PC-3 (cell line): ENCODE measurements around the gene TNFAIP3. TPM values are rescaled to one million over a fixed set of nuclear protein-coding genes. Genes with fewer than 3 reads are reported as not detected.

ENCODE experiments used
- ATAC-seq: fragments of 200-7000 bp; cut with Tn5 transposase; 2 replicates; pipeline ENCODE4 v1.9.1; 2020; ENCODE audit warnings: mild to moderate bottlenecking, moderate library complexity
- BruUV-seq: library from RNA; stranded (reverse); fragments of 400-500 nt; replicated peaks from 2 replicates; lab custom pipeline; 2021; lab: Mats Ljungman, UMichigan
- CTCF ChIA-PET: fragments of 300-600 bp; sonication (Branson Sonifier 250); formaldehyde crosslinking; loops from one replicate; lab custom pipeline; 2022; ENCODE audit warnings: antibody characterized with exemption; lab: Charles Lee
- POLR2A ChIA-PET: fragments of 300-600 bp; sonication (Branson Sonifier 250); formaldehyde crosslinking; loops from one replicate; lab custom pipeline; 2022; ENCODE audit warnings: antibody characterized with exemption; ENCODE audit not compliant: unreplicated experiment; lab: Charles Lee
- DNase-seq: peaks from one replicate; pipeline ENCODE4 v3.0.0-alpha.2; 2015
- H2AFZ ChIP-seq: fragments of 300-600 bp; sonication (generic); 2 replicates; pipeline ENCODE4 v1.6.0; 2016; ENCODE audit warnings: antibody characterized with exemption, low read length
- H3F3A ChIP-seq: fragments of 300-600 bp; sonication (generic); one replicate; pipeline ENCODE4 v1.6.0; 2017; ENCODE audit warnings: antibody characterized with exemption, low read length, control low read depth, mild to moderate bottlenecking; ENCODE audit not compliant: unreplicated experiment
- H3K27ac ChIP-seq: fragments of 300-600 bp; sonication (generic); 2 replicates; pipeline ENCODE4 v1.5.1; 2016; ENCODE audit warnings: mild to moderate bottlenecking, low read length
- H3K27me3 ChIP-seq: fragments of 300-600 bp; sonication (generic); 2 replicates; pipeline ENCODE4 v1.6.1; 2016; ENCODE audit warnings: low read length, mixed read lengths
- H3K36me3 ChIP-seq: fragments of 300-600 bp; sonication (generic); 2 replicates; pipeline ENCODE4 v1.6.1; 2016; ENCODE audit warnings: low read depth, mixed run types, low read length, mixed read lengths
- H3K4me1 ChIP-seq: fragments of 300-600 bp; sonication (generic); 2 replicates; pipeline ENCODE4 v1.5.1; 2016; ENCODE audit warnings: low read length; ENCODE audit not compliant: insufficient read depth
- H3K4me2 ChIP-seq: fragments of 300-600 bp; sonication (generic); 2 replicates; pipeline ENCODE4 v1.6.0; 2016; ENCODE audit warnings: low read length
- H3K4me3 ChIP-seq: fragments of 300-600 bp; sonication (generic); 2 replicates; pipeline ENCODE4 v1.5.1; 2016; ENCODE audit warnings: mild to moderate bottlenecking, low read length, mixed read lengths
- H3K79me2 ChIP-seq: fragments of 300-600 bp; sonication (generic); 2 replicates; pipeline ENCODE4 v1.6.1; 2017; ENCODE audit warnings: low read length, mixed read lengths
- H3K9ac ChIP-seq: fragments of 300-600 bp; sonication (generic); 2 replicates; pipeline ENCODE4 v1.6.0; 2016; ENCODE audit warnings: mild to moderate bottlenecking, low read length
- H3K9me2 ChIP-seq: fragments of 300-600 bp; sonication (generic); replicated peaks from 2 replicates; pipeline ENCODE4 v1.6.1; 2016; ENCODE audit warnings: mixed run types, low read length, mixed read lengths
- H3K9me3 ChIP-seq: fragments of 300-600 bp; sonication (generic); 2 replicates; pipeline ENCODE4 v1.6.1; 2016; ENCODE audit warnings: low read length, mixed read lengths
- H4K20me1 ChIP-seq: fragments of 300-600 bp; sonication (generic); 2 replicates; pipeline ENCODE4 v1.6.1; 2016; ENCODE audit warnings: low read length, mixed read lengths
- CTCF ChIP-seq: fragments of 300-600 bp; sonication (generic); conservative IDR thresholded peaks from 2 replicates; pipeline ENCODE4 v1.5.1; 2017; ENCODE audit warnings: antibody characterized with exemption, low read depth, mild to moderate bottlenecking, low read length
- EZH2 ChIP-seq: fragments of 300-600 bp; sonication (generic); IDR thresholded peaks from one replicate; pipeline ENCODE4 v1.6.1; 2017; ENCODE audit warnings: antibody characterized with exemption, mild to moderate bottlenecking, low read length; ENCODE audit not compliant: unreplicated experiment
- EZH2phosphoT487 ChIP-seq: fragments of 300-600 bp; sonication (generic); IDR thresholded peaks from 2 replicates; pipeline ENCODE4 v1.6.1; 2018; ENCODE audit warnings: mild to moderate bottlenecking, antibody characterized with exemption, low read length, borderline replicate concordance
- intact Hi-C: fragments of 100-400 bp; cut with micrococcal nuclease; formaldehyde crosslinking; loops from 2 replicates; pipeline ENCODE4 v1.9.0; 2023
- total RNA-seq: library from RNA; depleted of rRNA; stranded (reverse); fragments of >200 nt; gene quantifications from 2 replicates; pipeline ENCODE4 v1.2.3, GENCODE V29; 2014

The TNFAIP3 gene
- total RNA-seq, 1 experiment from 2014 or later, result 21.9 TPM

- Histone ChIP-seq H3K27me3 (no peaks in the 10 kb centered on the region), H3K4me1 (peaks cover 10% of the 10 kb centered on the region; the same call in 1 of the 2 replicates), H3K27ac (no peak overlapping the region), H2AFZ (no peak overlapping the region), H4K20me1 (no peaks in the 10 kb centered on the region), H3K79me2 (no peaks in the 10 kb centered on the region), H3K9ac (no peak overlapping the region), H3K9me2 (no peaks in the 10 kb centered on the region), H3K4me2 (no peak overlapping the region), H3K9me3 (no peaks in the 10 kb centered on the region), H3K36me3 (no peaks in the 10 kb centered on the region), H3F3A (no peaks in the 10 kb centered on the region), H3K4me3 (no peak overlapping the region)
- DNase-seq (no peak), ATAC-seq (no peak)
- ChIA-PET POLR2A (no interaction called here), CTCF (no interaction called here)
- no TSS peak for BruUV-seq
- intact Hi-C loops, result no loop called here
- TF ChIP-seq EZH2phosphoT487 (no peak), CTCF (no peak), EZH2 (no peak)
Observed at GRCh38 chr6:137821491-137821890, 45.6 kb upstream of the TNFAIP3 start.

- Histone ChIP-seq H4K20me1 (no peaks in the 10 kb centered on the region), H3K27ac (no peak overlapping the region), H3F3A (no peaks in the 10 kb centered on the region), H3K9ac (no peak overlapping the region), H3K9me3 (no peaks in the 10 kb centered on the region), H3K9me2 (no peaks in the 10 kb centered on the region), H3K36me3 (no peaks in the 10 kb centered on the region), H3K4me1 (peaks cover 14% of the 10 kb centered on the region), H3K4me3 (no peak overlapping the region), H3K79me2 (no peaks in the 10 kb centered on the region), H3K4me2 (no peak overlapping the region), H3K27me3 (no peaks in the 10 kb centered on the region), H2AFZ (no peak overlapping the region)
- CTCF ChIA-PET, result no interaction called here
- intact Hi-C loops, result no loop called here
- ATAC-seq (no peak), DNase-seq (no peak)
- POLR2A ChIA-PET, result no interaction called here
- no peak for TF ChIP-seq EZH2
- TF ChIP-seq CTCF, result no peak
- BruUV-seq, result no TSS peak
Observed at GRCh38 chr6:137823826-137824555, 43.1 kb upstream of the TNFAIP3 start.

GRCh38 chr6:137824556-137824879 lies 42.5 kb upstream of the TNFAIP3 start:
- H3K4me1 ChIP-seq, result peaks cover 19% of the 10 kb centered on the region
- CTCF ChIA-PET, result no interaction called here
- H3K9ac ChIP-seq, result no peak overlapping the region
- no TSS peak for BruUV-seq
- H3K9me2 ChIP-seq, result no peaks in the 10 kb centered on the region
- H3K36me3 ChIP-seq, result no peaks in the 10 kb centered on the region
- ATAC-seq (no peak), DNase-seq (no peak)
- intact Hi-C loops, result no loop called here
- H3K27me3 ChIP-seq, result no peaks in the 10 kb centered on the region
- no peak overlapping the region for H3K4me2 ChIP-seq
- POLR2A ChIA-PET, result no interaction called here
- H3F3A ChIP-seq, result no peaks in the 10 kb centered on the region
- H3K4me3 ChIP-seq, result no peak overlapping the region
- no peaks in the 10 kb centered on the region for H4K20me1 ChIP-seq
- H3K27ac ChIP-seq, result no peak overlapping the region
- H3K9me3 ChIP-seq, result no peaks in the 10 kb centered on the region
- no peak for TF ChIP-seq EZH2
- no peak for TF ChIP-seq CTCF
- TF ChIP-seq EZH2phosphoT487, result no peak
- H2AFZ ChIP-seq, result no peak overlapping the region
- H3K79me2 ChIP-seq, result no peaks in the 10 kb centered on the region
